HG03469 (cell line): ENCODE data around the gene LRRC19.

Experiments
- ATAC-seq: cut with Tn5 transposase; IDR thresholded peaks from one replicate; pipeline ENCODE4 v1.9.1; 2021; ENCODE audit warnings: mild to moderate bottlenecking, moderate library complexity, moderate number of reproducible peaks; ENCODE audit not compliant: unreplicated experiment

Gene LRRC19

DNA sequence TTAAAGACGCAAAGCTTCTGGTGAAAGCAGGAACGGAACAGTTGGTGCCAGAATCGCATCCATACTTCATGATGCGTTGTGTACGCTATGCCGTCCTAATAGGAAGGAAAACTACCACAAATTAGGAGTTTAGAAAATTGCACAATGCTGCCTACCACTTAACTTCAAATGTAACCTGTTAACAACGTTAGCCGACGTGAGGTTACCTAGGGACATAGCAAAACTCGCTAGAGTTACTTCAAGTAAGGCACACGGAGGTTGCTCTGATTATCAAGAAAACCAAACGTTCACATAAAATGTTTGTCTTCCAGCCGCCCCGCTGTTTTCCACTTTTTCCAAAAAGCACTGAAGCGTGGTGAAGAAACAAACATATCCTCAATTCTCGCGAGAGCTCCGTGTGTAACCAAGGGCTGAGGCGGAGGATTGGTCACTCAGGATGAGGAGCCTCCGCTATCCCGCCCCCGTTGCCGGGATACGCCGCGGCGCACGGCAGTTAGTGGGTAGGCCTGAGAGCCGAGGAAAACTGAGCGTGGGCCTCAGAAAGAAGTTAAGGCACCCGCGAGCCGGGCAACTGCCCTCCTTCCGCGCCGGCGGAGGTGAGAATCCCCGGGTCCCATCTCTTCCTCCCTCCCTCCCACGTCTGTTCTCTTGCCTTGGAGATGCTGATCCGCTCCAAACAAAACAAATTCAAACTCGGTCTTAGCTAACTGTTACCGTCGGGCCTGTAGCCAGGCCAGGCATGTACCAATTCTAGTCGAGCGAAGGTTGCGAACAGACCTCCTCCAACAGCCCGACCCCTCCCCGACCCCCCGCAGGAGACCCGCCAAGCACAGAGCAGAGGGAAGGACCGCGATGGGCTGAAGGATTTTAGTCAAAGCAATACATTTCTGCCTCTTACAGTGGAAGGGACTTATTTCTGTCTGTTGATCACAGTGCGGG, 49.3 kb downstream of the LRRC19 start, which contains the start of gene IFT74:
Gene IFT74 (plus strand): TSS at position 492 of the 939 bp plus-strand sequence. CDS start 5,556 bp downstream, outside the sequence.
- ATAC-seq: peak; percentile 91

DNA sequence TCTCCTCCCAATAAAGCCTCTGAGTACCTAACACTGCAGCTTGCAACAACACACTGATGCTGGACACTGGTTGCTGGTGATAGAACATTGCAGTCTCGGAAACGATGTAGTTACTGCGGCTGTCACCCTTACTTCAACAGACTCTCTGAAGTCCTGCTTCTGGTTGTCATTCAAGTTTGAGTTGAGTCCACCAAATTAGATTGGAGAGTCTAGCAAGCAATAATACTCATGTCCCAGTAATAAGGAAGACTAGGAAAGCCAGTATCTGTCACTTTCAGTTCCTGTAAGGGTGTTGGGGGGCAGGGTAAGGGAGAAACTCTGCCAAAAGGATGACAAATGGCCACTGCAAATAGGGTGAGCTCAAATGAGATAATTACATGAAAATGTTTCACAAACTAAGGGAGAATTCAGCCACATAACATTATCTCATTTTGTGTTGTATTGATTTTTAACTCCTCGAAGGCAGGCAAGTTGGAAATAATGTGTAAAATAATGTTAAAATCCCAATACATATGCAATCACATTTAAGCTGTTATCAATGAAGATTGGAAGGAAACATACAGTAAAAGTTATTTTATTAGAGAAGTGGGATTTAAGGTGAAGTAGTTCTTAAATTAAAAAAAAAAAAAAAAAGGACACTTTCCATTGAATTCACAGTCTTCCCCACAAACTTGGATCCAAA, 50.1 kb downstream of the LRRC19 start:
- peak; percentile 15 for ATAC-seq

DNA sequence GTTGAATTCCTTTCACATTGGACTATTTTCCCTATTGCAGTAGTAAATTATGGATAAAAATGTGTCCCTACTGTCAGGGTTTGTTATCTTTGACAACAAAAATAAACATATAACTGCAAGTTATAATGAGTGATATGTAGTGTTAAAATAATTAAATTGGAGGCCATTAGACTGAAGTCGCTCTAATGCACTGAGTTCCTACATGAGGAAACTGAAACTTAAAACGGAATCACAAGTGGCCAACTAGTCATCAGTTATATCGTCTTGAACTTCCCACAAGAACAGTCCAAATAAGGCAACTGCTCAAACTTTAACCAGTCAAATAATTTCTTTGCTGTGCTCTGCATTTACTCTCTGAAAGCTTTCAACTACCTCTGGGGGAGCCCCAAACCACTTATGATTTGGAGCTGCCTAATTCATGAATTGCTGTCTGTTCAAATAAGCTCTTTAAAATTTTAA, 51.4 kb downstream of the LRRC19 start:
- ATAC-seq: peak; percentile 47

DNA sequence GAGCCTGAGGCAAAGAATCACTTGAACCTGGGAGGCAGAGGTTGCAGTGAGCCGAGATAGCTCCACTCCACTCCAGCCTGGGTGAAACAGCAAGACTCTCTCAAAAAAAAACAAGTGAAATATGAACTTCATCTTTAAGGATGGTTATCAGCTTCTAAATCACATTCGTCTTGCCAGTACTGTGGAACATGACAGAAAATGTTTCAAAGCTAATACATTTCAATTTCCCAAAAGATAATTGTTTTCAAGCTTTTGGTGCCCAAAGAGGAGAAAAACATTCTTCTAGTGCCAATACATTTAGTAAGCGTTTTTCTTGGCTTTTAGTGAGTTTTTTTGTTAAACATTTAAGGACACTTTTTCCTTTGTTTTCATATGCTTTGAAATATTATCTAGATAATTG, 53.7 kb downstream of the LRRC19 start:
- ATAC-seq: no peak

DNA sequence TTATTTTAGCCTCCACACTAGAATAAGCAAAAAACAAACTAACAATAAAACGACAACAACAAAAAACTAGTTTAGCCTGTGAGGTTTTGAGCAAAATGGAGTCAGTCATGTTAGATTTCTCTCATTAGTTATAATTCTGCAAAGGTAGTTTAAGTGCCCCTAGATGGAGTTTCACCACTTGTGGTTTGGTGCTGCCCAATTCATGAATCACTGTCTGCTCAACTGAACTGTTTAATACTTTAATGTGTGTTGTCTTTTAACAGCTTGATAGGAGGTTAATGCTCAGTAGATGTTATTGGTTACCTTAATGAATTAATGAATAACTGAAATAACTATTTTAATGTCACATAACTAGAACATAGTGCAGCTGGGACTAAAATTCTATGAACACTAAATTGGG, 55.0 kb downstream of the LRRC19 start:
- no peak for ATAC-seq

DNA sequence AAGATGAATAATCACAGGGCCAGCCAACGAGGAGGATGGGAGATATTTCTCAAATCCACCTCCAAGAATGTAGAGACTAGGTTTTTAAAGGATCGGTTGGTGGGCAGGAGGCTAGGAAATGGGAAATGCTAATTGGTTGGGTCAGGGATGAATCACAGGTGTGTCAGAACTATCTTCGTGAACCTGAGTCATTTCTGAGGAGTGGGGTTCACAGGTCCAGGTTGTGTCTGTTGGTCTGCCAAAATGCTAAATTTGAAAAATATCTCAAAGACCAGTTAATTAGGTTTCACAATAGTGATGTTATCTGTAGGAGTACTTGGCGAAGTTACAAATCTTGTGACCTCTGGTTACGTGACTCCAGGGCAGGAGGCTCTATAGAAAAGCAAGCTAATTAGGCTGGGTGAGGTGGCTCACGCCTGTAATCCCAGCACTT, 55.8 kb downstream of the LRRC19 start:
- ATAC-seq: no peak

DNA sequence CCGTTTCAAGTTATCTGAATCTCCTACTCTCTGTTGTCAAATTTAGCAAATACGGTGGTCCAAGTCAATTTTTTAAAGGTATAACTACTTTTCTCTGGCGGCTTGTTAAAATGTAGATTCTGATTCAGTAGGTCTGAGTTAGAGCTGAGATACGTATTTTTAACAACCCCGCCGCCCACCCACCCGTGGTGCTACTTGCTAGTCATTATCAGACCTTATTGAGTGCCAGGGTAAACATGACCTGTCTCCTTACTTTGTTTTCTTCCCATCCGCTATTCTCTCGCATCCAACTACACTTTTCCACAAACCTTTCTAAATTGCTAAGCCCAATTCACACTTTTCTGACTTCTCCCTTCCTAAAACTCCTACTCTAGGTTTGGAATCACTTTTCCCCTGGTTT, 57.7 kb downstream of the LRRC19 start:
- no peak for ATAC-seq

DNA sequence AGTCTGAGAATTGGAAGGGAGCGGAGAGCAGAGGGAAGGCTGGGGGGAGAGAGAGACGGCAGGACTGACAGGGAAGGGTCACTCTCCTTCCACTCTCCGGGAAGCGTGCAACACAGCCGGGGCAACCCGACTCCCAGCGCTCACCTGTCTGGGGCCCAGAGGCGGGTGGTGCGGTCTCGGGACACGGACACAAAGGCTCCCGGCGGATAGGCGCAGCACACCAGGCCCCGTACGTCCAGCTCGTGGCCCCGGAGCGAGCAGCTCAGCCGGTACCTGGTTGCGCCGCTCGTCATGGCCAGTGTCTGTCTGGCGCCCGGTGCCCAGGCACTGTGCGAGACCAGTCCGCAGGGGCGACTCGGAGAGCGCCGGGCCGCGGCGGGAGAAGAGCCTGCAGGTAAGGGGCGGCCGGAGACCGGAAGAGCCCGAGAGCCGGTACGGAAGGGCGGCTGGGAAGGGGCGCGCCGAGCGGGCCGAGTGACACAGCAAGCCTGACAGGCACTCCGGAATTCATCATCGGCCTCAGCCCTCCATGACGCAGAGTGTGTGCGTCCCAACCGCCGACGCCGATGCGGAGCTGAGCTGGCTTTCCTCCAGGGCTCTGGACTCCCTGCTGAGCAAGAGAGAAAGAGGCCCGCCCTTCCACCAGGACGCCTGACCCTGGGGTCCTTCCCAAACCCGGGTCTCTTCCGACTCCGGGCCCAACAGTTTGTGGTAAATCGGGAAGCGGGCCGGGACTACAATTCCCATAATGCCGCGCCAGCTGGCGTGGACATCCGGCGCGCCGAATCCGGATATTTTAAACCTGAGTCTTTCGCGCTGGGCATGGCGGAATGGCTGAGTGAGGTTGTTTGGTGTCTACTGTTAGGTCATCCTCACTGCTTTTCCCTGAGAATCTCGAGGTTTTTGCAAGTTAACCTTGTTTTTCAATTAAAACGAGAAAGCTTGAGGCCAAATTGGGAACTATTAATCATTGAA, 58.4 kb downstream of the LRRC19 start, which contains the start of gene PLAA:
Gene PLAA (minus strand): TSS at position 490 of the 975 bp plus-strand sequence. CDS start 197 bp downstream, at position 293.
- ATAC-seq: peak; percentile 97

DNA sequence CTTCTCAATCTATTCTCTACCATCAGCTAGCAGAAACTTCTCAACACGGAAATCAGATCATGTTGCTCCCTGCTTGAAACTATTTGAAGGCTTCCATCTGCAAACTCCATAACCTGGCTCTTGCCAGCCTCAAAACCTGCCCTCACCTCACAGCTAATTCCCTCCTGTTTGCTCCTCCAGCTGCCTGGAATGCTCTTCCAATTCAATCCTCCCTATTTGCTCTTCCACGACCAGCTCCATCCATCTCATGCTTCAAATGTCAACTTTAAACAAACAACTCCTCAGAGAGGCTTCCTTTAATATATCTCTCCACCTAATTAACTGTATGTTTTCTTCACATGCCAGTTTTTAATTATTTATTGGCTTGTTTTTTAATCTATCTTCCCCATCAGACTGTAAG, 59.9 kb downstream of the LRRC19 start:
- ATAC-seq: no peak
